Measurements from ENCODE around the gene URM1.

- TF ChIP-seq CTCF (IDR thresholded peaks at IDR 0.05; ENCODE audit: insufficient read depth, low read length) (no peak), REST (IDR thresholded peaks at IDR 0.05; ENCODE audit: insufficient replicate concordance, low read depth) (no peak)
Measured at GRCh38 chr9:128321879-128322403, 49.2 kb upstream of the URM1 start.

Measured in HL-60 (cell line).